ENCODE results near the gene E4F1.
"Not testable (repeated sequence)": the region's sequence is repeated elsewhere in the genome, so short reads cannot be mapped to it uniquely, and the experiment has no call there.

The E4F1 gene

DNA sequence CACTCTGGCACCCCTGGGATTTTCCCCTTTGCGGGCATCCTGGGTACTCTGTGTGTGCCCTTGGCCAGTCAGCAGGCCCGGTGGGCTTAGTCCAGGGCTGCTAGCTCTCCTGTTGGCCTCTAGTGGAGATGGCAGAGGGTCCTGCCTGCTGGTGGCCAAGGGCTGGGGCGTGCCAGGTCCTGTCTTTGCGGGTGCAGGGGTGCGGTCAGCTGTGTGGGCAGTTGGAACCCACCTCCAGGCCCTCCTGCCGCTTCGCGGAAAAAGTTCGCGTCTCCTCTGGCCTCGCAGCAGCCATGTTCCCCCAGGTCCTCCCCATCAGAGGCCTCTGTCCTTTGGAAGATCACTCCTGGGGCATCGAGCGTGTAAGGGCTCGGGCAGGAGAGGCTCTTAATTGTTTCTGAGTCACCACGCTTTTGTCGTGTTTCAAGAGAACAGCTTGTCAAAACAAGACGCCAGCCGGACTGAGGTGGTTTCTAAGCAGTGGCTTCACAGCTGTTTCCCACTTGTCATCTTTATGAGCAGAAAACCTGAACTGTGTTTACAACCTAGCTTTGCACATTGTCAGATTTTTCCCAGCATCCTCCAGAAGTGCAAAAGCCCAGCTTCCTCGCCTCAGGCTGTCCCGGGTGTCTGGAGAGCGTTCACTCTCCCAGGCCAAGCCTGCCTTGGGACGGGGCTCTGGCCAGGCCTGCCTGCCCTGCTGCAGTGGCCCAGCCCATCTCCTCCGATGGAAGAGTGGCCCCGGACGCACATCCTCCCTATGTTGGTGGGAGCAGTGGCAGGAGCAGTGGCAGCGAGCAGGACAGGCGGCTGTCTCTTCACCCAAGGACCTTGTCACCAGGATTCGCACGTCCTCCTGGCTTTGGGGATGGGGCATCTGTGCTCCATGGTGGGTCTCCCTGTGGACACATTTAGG, 7.9 kb downstream of the E4F1 start:
- no peak for DNase-seq (ENCODE audit: low spot score)

- DNase-seq (ENCODE audit: low spot score) = no peak
These were observed 9.0 kb downstream of the E4F1 start for GRCh38 chr16:2232094-2232990.

DNA sequence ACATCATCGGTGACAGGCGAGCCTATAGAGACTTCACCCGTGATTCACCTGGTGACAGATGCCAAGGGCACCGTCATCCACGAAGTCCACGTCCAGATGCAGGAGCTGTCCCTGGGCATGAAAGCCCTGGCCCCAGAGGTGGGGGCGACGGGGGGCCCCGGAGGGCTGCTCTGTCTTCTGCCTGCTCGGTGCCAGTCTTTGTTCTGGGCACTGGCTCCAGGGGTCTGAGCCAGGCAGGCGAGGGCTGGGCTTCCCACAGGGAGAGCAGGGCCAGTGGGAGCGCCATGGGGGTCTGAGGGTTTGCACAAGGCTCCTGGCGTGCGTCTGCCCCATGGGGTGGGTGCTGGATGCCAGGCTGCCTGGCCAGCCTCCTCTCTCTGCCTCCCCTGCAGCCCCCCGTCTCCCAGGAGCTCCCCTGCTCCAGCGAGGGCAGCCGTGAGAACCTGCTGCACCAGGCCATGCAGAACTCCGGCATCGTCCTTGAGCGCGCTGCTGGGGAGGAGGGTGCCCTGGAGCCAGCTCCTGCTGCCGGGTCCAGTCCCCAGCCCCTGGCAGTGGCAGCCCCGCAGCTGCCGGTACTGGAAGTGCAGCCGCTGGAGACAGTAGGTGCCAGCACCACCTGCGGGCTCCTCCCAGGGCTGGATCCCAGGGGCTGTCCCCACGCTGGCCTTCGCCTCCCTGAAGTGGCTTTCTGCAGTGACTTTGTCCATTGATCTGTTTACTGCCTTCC, 9.8 kb downstream of the E4F1 start:
- DNase-seq (ENCODE audit: low spot score) = no peak

DNA sequence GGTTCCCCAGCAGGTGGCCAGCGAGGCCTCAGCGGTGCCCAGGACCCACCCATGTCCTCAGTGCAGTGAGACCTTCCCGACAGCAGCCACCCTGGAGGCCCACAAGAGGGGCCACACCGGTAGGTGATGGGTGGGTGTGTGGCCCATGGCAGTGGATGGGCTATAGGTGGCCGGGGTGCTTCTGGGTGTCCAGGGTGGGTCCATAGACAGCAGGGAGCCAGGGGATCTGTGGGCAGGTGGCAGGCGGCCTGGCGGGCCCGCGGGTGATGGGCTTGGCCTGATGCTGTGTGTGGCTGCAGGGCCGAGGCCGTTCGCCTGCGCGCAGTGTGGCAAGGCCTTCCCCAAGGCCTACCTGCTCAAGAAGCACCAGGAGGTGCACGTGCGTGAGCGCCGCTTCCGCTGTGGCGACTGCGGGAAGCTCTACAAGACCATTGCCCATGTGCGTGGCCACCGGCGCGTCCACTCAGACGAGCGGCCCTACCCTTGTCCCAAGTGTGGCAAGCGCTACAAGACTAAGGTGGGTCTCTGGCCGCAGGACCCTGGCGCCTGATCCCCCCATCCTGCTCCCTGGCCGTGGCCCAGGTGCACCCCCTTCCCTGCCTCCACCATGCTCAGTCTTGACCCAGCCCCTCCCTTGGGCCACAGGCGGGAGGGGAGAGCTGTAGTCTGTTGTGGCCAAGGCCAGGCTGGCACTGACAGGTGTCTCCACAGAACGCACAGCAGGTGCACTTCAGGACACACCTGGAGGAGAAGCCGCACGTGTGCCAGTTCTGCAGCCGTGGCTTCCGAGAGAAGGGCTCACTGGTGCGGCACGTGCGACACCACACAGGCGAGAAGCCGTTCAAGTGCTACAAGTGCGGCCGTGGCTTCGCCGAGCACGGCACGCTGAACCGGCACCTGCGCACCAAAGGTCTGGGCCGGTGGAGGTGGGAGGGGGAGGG, 10.8 kb downstream of the E4F1 start:
- DNase-seq (ENCODE audit: low spot score) = no peak

DNA sequence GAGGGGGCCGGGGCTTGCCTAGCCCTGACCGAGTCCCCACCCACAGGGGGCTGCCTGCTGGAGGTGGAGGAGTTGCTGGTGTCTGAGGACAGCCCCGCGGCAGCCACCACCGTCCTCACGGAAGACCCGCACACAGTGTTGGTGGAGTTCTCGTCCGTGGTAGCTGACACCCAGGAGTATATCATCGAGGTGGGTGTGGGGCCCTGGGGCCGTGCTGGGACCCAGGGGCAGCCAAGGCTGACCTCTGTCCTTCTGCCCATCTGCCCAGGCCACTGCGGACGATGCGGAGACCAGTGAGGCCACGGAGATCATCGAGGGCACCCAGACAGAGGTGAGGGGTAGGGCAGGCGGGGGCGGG, 11.4 kb downstream of the E4F1 start:
- no peak for DNase-seq (ENCODE audit: low spot score)

GRCh38 chr16:2235234-2235651, 11.9 kb downstream of the E4F1 start:
- no peak for DNase-seq (ENCODE audit: low spot score)

GRCh38 chr16:2235695-2236336, 12.4 kb downstream of the E4F1 start:
- DNase-seq (ENCODE audit: low spot score) = peak; percentile 62

DNA sequence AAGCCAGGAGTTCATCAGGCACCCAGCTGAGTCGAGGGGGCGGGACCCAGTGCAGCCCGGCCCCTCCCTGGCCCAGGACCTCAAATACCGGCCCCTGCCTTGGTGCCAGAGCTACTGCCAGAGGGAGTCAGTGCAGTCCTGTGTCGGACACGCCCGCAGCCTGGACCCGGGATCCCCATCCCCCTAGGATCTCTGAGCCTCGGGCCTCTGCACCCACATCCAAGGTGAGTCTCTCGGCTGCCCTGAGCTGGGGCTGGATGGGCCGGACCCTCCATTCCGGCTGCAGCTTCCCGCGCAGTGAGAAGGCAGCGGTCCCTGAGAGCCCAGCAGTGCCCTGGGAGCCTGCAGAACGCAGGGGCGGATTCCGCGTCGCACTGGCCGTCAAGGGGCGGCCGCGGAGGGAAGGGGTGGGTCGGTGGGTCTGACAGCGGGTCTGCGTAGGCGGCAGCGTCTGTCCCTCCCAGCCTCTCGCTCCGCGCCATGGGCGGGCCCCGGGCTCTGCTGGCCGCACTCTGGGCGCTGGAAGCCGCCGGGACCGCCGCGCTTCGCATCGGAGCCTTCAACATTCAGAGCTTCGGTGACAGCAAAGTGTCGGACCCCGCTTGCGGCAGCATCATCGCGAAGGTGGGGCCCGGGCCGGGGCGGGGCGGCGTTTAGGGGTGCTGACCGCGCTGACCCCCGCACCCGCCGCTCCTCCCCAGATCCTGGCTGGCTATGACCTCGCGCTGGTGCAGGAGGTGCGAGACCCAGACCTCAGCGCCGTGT, 13.1 kb downstream of the E4F1 start, which contains the start of gene DNASE1L2:
TSS of gene DNASE1L2 (plus strand) at position 108 of the 765 bp plus-strand sequence. CDS start at position 481, 373 bp downstream.
- peak; percentile 42 for DNase-seq (ENCODE audit: low spot score)

DNA sequence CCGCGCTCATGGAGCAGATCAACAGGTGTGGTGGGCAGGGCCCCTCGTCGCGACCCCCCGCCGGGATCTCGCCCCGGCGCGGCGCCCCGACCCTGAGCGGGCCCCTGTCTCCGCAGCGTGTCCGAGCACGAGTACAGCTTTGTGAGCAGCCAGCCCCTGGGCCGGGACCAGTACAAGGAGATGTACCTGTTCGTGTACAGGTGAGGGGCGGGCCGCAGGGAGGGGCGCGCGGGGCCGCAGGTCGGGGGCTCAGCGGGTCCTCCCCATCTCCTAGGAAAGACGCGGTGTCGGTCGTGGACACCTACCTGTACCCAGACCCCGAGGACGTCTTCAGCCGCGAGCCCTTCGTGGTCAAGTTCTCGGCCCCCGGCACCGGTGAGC, 13.7 kb downstream of the E4F1 start:
- DNase-seq (ENCODE audit: low spot score) = no peak

- DNase-seq (ENCODE audit: low spot score) = no peak
These were observed 14.2 kb downstream of the E4F1 start for GRCh38 chr16:2237493-2238149.

- no peak for DNase-seq (ENCODE audit: low spot score)
These were observed 14.9 kb downstream of the E4F1 start for GRCh38 chr16:2238150-2238837.

DNA sequence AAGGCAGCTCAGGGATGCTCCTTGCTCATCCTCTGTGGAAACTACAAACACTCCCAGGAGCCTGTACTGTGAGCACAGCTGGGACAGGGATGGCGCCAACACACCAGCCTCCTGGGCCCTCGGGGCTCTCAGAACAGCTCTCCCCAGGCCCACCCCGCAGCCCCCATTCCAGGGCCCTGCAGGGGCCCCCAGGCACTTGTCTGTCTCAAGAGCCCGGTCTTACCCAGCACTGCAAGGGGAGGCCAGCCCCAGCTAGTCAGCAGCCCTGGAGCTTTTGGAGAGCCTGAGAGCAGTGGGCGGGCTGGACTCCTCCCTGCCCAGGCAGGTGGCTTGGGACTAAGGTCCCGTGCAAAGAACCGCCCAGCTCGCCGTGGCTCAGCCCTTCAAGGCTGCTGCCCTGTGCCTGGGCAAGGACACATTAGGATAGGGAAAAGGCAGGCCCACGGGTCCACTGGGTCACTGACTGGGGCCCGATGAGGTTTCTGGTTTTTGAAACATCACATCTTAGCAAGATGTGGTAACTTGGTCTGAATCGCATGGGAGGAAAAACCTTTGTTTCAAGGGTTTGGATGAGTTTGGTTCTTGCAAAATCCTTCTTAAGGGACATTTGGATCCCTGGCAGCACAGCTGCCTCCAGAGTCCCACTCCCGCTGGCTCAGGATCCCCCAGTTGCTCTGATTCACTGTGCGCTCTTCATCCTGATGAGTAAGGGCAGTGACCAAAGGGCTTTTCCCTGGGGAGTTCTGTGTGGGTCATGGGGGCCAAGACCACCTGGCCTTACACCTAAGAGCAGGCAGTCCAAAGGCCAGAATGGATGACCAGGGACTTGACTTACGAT, 15.7 kb downstream of the E4F1 start:
- no peak for DNase-seq (ENCODE audit: low spot score)

DNA sequence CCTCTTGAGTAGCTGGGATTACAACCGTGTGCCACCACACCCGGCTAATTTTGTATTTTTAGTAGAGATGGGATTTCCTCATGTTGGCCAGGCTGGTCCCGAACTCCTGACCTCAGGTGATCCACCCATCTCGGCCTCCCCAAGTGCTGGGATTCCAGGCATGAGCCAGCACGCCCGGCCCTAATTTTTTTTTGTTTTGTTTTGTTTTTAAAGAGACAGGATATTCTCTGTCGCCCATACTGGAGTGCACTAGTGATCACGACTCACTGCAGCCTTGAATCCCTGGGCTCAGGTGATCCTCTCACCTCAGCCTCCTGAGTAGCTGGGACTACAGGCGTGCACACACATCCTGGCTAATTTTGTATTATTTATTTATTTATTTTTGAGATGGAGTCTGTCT, 16.9 kb downstream of the E4F1 start:
- DNase-seq (ENCODE audit: low spot score) = not testable (repeated sequence)

GRCh38 chr16:2242598-2242997, 19.2 kb downstream of the E4F1 start:
- DNase-seq (ENCODE audit: low spot score) = peak; percentile 59

GRCh38 chr16:2243031-2243528, 19.7 kb downstream of the E4F1 start:
- no peak for DNase-seq (ENCODE audit: low spot score)

DNA sequence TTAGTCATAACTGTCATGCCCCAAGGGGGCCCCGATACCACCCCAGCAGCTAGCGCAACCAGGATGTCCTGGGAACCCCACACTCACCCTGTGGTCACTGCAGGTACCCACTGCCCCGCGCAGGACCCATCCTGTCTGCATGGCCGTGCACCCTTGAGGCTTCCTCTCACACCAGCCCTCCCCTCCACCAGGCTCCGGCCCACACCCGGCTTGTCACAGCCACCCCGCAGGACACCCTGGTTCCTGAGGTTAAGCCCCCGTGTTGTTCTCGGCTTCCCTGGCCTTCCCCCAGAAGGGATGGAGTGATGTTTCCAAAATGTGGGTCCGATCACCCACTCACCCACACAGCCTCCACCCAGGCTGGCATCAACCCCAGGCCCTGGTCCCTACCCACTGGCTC, 20.4 kb downstream of the E4F1 start:
- no peak for DNase-seq (ENCODE audit: low spot score)

DNA sequence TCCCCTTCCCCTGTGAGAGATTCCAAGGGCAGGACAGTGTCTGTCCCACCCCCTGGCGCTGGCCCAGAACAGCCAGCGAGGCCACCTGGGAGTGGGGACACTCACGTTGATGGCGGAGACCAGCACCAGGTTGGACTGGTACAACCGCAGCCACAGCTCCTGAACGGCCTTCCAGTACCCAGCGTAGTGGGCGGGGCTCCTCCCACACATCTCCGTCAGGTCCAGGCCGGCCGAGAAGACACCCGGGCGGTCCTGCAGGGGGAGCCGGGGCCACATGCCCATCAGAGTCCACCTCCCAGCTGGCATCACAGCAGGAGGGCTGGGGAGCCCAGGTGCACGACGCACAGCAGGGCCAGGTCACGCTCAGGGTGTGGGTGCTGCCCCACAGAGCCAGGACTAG, 20.9 kb downstream of the E4F1 start:
- no peak for DNase-seq (ENCODE audit: low spot score)

Measured in SW480 (cell line).